Ishikawa (cell line): Measurements from ENCODE around the gene CD58.

Experiments used
- CEBPB ChIP-seq: IDR thresholded peaks from 2 replicates; pipeline ENCODE4 v1.6.1; 2012
- CREB1 ChIP-seq: IDR thresholded peaks from 2 replicates; pipeline ENCODE4 v1.6.1; 2012; ENCODE audit warnings: low read depth
- EGR1 ChIP-seq: IDR thresholded peaks from 2 replicates; pipeline ENCODE4 v1.6.1; 2012
- EP300 ChIP-seq: IDR thresholded peaks from 2 replicates; pipeline ENCODE4 v1.6.1; 2012; ENCODE audit warnings: borderline replicate concordance
- FOXM1 ChIP-seq: IDR thresholded peaks from 2 replicates; pipeline ENCODE4 v1.6.1; 2012; ENCODE audit warnings: low read depth, borderline replicate concordance
- NFIC ChIP-seq: IDR thresholded peaks from 2 replicates; pipeline ENCODE4 v1.6.1; 2012
- RAD21 ChIP-seq: IDR thresholded peaks from 2 replicates; pipeline ENCODE4 v1.6.1; 2012; ENCODE audit warnings: low read depth
- TAF1 ChIP-seq: IDR thresholded peaks from 2 replicates; pipeline ENCODE4 v1.6.1; 2012; ENCODE audit warnings: low read depth, mild to moderate bottlenecking
- TCF12 ChIP-seq: IDR thresholded peaks from 2 replicates; pipeline ENCODE4 v1.6.1; 2012; ENCODE audit warnings: low read depth
- TEAD4 ChIP-seq: IDR thresholded peaks from 2 replicates; pipeline ENCODE4 v1.6.1; 2012
- YY1 ChIP-seq: IDR thresholded peaks from 2 replicates; pipeline ENCODE4 v1.6.1; 2012; ENCODE audit warnings: low read depth
- ZBTB7A ChIP-seq: IDR thresholded peaks from 2 replicates; pipeline ENCODE4 v1.6.1; 2012; ENCODE audit warnings: low read depth
- TF ChIP-seq, protein P1 (sequence below): IDR thresholded peaks from 2 replicates; pipeline ENCODE4 v1.6.1; 2012
- TF ChIP-seq, protein P2 (sequence below): IDR thresholded peaks from 2 replicates; pipeline ENCODE4 v1.6.1; 2012
- TF ChIP-seq, protein P3 (sequence below): IDR thresholded peaks from 2 replicates; pipeline ENCODE4 v1.6.1; 2012; ENCODE audit warnings: low read depth, mild to moderate bottlenecking

CD58 gene

DNA sequence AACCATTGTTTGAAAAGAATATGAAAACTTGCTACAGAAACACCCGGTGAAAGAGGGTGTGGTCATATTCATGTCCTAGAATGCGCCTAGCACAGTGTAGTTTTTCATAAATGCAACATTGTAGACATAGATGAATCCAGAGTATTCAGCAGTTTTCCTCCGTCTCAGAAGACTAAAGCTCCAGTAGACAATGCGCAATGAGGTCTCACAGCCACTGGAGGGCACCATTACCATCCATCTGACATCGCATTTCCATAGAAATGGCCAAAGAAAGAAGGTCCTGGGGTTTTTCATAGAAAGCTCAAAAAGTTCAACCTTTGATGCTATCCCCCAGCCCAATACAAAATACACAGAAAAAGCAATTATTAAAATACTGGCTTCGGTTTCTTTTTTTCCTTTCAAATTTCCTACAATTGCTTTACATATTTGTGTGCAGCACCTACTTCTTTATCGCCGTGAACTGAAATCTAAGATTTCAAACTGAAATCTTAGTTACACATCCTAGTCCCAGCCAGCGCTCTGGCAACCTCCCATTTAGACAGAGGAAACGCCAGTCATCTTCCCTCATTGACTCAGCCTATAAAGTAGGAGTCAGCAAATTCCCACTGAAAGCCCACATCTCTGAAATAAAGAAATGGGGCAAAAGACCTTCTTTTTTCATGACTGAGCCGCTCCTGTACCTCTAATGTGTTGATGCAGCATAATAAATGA, 3.9 kb upstream of the CD58 start:
- TF ChIP-seq FOXM1 (no peak), ZBTB7A (no peak), NFIC (no peak), TAF1 (no peak), RAD21 (peak; percentile 87)
- TF ChIP-seq, protein P1, sequence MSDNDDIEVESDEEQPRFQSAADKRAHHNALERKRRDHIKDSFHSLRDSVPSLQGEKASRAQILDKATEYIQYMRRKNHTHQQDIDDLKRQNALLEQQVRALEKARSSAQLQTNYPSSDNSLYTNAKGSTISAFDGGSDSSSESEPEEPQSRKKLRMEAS = no peak

GRCh38 chr1:116573431-116574095, 2.7 kb upstream of the CD58 start:
- TF ChIP-seq, protein P1 = no peak
- TF ChIP-seq TCF12 = no peak
- TF ChIP-seq FOXM1 = no peak
- TF ChIP-seq ZBTB7A = no peak
- TF ChIP-seq, protein P2, sequence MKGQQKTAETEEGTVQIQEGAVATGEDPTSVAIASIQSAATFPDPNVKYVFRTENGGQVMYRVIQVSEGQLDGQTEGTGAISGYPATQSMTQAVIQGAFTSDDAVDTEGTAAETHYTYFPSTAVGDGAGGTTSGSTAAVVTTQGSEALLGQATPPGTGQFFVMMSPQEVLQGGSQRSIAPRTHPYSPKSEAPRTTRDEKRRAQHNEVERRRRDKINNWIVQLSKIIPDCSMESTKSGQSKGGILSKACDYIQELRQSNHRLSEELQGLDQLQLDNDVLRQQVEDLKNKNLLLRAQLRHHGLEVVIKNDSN = no peak
- TF ChIP-seq, protein P3, sequence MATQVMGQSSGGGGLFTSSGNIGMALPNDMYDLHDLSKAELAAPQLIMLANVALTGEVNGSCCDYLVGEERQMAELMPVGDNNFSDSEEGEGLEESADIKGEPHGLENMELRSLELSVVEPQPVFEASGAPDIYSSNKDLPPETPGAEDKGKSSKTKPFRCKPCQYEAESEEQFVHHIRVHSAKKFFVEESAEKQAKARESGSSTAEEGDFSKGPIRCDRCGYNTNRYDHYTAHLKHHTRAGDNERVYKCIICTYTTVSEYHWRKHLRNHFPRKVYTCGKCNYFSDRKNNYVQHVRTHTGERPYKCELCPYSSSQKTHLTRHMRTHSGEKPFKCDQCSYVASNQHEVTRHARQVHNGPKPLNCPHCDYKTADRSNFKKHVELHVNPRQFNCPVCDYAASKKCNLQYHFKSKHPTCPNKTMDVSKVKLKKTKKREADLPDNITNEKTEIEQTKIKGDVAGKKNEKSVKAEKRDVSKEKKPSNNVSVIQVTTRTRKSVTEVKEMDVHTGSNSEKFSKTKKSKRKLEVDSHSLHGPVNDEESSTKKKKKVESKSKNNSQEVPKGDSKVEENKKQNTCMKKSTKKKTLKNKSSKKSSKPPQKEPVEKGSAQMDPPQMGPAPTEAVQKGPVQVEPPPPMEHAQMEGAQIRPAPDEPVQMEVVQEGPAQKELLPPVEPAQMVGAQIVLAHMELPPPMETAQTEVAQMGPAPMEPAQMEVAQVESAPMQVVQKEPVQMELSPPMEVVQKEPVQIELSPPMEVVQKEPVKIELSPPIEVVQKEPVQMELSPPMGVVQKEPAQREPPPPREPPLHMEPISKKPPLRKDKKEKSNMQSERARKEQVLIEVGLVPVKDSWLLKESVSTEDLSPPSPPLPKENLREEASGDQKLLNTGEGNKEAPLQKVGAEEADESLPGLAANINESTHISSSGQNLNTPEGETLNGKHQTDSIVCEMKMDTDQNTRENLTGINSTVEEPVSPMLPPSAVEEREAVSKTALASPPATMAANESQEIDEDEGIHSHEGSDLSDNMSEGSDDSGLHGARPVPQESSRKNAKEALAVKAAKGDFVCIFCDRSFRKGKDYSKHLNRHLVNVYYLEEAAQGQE = no peak

- TF ChIP-seq YY1 (no peak), FOXM1 (no peak), ZBTB7A (no peak), TCF12 (no peak), NFIC (no peak), CREB1 (no peak), RAD21 (no peak)
- TF ChIP-seq, protein P1 = no peak
- TF ChIP-seq, protein P3 = no peak
These were observed 2.1 kb upstream of the CD58 start for GRCh38 chr1:116572771-116573430.

GRCh38 chr1:116572099-116572498, 1.3 kb upstream of the CD58 start:
- TF ChIP-seq ZBTB7A (no peak), CREB1 (no peak), YY1 (no peak), NFIC (no peak), TEAD4 (no peak), EP300 (no peak), TCF12 (no peak), FOXM1 (no peak), CEBPB (no peak), TAF1 (no peak), RAD21 (no peak), EGR1 (no peak)
- TF ChIP-seq, protein P3 = no peak
- TF ChIP-seq, protein P2 = no peak
- TF ChIP-seq, protein P1 = no peak
